HG02943 (cell line): ENCODE data around the gene PRPF4.
"Not testable (repeated sequence)": the region's sequence is repeated elsewhere in the genome, so short reads cannot be mapped to it uniquely, and the experiment has no call there.

Source experiments
- ATAC-seq: cut with Tn5 transposase; IDR thresholded peaks from one replicate; pipeline ENCODE4 v1.9.1; 2021; ENCODE audit warnings: mild to moderate bottlenecking, low read depth, moderate library complexity; ENCODE audit not compliant: unreplicated experiment

PRPF4 gene

DNA sequence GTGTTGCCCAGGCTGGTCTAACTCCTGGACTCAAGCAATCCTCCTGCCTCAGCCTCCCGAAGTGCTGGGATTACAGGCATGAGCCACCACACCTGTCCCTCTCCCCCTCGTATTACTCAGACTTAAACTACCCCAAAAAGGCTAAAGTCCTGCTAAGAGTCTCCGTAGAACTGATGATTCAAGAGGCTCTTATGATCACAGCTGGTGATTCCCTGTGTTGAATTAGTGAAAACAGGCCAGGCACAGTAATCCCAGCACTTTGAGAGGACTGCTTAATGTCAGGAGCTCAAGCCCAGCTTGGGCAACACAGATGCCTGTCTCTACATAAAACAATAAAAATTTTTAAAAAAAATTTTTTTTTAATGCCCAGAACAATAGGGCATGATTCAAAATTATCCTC lies 9.3 kb upstream of the PRPF4 start:
- ATAC-seq = no peak

DNA sequence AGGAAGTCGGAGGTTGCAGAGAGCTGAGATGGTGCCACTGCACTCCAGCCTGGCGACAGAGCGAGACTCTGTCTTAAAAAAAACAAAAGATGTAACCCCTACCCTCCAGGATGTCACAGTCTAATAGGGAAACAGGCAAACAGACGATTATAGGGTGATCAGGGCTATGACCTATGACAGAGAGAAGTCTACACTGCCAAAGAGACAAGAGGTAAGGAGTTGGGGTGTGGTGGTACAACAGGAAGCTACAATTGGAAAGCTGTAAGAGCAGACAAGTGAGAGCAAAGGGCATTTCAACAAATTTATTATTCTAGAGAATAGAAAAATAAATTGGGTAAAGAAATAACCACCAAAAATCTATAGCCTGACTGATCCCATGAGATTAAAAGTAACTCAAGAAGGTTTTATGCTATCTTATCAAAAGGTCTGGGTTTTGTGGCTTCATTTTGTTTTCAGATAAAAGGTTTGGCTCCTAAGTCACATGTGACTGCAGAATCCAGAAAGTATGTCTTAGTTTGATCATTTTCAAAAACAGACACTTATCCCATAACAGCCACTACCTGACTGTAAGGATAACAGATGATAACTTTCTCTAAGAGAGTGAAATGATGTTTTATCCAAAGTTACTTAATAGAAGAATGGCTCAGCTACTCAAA lies 7.4 kb upstream of the PRPF4 start:
- ATAC-seq = no peak

DNA sequence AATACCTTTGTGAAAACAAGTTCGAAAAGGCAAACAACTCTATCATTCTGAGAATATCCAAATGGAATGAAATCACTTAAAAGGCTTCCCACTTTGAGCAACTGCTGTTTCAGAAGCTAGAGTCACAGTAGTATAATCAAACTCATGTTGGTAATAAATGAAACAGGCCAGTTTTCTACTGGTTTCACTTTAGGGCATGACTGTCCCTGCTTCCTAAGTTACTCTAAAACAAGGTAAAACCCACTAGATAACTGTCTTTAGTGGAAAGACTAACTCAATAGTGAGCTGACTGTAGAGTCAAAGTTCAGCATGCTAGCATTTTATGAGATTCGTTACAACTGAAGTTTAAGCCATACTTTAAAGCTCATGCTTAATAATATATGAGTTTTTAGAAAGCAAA lies 6.1 kb upstream of the PRPF4 start:
- no peak for ATAC-seq

DNA sequence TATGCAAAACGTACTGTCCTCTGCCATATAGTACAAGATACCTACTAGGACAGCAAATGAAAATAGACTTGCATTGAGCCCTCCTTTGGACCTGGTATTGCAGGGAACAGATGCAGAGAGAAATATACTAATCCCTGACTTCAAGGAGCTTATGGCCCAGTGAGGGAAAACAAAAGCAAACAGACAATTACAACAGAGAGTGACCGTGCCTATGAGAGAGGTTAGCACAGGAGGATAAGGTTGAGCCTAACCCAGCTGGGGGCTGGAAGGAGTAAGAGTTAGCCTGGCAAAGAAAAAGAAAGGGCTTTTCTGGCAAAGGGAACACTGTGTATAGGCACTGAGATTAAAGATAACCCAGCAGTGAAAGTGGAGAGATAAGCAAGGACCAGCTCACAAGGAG lies 5.6 kb upstream of the PRPF4 start:
- no peak for ATAC-seq

DNA sequence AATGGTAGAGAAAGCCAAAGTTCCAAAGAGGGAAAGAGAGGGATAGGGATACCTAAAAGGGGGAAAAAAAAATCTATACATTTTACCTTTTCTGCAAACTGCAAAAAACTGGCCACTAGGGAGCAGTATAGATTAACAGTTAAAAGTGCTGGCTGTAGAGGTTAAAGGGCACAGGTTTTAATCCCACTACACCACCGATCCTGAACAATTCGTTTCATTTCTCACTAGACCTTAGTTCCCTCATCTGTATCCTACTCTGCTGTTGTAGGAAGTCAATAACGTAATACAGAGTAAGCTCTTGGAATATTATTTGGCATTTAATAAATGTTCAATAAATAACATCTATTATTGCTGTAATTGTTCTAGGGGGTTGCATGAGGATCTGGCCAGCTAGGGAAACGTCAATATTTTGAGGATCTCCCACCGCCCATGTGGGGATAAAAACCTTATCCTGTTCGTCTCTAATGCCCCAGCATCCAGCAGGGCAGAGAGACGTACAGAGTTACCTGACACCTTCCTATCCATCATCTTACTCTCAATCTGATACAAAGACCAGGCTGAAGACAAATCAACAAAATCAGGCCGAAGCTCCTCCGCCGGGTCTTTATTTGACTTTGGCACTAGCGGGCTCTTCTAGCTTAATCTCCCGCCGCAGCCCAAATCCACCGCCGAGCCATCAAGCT lies 843 bp upstream of the PRPF4 start:
- ATAC-seq = no peak

DNA sequence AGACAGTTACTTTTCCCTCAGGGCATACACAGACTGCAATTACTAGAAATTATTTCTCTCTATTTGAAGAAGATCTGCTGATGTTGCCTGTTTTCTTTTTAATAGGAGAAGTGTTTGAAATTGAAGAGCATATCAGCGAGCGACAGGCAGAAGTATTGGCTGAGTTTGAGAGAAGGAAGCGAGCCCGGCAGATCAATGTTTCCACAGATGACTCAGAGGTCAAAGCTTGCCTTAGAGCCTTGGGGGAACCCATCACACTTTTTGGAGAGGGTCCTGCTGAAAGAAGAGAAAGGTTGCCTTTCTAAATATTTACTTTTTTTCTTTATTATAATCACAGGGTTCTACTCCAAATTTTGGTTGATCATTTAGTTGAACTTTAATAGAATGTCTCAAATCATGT lies 3.4 kb downstream of the PRPF4 start:
- no peak for ATAC-seq

DNA sequence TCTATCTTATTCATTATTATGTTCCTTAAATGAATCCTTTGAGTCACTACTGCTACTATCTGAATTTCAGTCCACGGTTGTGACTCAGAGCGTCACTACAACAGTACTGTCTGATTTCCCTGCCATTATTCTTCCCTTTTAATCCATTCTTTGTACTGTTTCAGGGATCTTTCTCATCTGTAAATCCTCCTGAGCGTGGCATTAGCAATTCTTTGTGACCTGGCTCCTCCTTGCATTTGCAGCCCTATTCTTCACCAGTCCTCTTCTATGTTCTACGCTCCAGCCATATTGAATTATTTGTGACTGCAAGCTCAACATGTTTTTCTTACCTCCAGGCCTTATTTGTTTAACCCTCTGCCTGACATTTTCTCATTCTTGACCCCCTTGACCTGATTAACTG lies 5.9 kb downstream of the PRPF4 start:
- ATAC-seq = no peak

DNA sequence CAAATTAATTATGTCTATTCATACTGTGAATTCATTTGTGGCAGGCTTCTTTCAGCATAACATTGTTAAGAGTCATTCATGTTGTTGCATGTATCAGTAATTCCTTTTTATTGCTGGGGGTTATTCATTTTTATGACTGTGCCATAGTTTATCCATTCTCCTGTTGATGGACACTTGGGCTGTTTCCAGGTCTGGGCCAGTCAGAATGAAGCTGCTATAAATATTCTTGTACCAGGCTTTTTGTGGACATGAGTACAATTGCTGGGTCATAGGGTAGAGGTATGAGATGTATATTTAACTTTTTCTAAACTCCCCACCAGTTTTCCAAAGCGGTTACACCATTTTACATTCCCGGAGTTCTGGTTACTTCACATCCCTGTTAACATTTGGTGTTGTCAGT lies 13.6 kb downstream of the PRPF4 start:
- no peak for ATAC-seq

DNA sequence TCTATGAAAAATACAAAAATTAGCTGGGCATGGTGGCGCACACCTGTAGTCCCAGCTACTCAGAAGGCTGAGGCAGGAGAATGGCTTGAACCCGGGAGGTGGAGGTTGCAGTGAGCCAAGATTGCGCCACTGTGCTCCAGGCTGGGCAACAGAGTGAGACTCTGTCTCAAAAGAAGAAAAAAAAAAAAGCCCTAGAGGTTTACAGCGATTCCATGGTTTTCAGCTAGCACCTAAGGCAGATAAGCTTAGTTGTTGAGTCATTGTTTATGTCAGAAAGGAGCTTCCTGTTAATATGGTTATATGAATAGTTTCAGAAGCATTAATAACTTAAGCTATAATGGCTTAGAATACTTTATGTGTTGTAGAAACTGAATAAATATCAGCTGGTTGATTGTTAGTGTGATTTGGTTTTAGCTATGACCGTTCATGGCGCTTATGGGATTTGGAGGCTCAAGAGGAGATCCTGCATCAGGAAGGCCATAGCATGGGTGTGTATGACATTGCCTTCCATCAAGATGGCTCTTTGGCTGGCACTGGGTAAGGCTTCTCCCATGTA lies 14.7 kb downstream of the PRPF4 start:
- no peak for ATAC-seq

DNA sequence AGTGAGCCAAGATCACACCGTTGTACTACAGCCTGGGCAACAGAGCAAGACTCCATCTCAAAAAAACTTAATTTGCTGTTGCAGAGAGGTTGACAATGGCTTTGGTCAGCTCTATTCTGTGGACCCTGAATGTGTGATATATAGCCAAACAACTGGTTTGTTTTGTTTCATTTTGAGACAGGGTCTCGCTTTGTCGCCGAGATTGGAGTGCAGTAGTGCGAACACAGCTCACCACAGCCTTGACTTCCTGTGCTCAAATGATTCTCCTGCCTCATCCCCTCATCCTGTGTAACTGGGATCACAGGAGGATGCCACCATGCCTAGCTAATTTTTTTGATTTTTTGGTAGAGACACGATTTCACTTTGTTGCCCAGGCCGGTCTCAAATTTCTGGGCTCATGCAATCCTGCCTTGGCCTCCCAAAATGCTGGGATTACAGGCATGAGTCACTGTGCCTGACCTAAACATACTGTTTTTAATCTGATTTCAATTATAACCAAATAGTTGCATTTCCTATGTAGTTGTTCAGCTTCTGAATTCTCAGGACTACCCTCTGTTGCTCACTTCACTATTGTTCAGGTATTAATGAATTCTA lies 17.9 kb downstream of the PRPF4 start:
- ATAC-seq = no peak

DNA sequence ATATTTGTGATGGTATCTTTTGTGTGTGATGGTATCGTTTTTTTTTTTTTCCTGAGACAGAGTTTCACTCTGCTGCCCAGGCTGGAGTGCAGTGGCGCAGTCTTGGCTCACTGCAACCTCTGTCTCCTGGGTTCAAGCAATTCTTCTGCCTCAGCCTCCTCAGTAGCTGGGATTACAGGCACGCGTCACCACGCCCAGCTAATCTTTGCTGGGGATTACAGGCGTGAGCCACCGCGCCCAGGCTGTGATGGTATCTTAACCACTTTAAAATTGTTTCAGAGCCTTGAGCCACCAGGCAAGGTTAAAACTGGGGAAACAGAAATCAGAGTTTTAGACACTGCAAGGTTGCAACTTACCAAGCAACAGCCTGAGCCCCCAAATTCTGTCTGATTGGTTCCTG lies 20.8 kb downstream of the PRPF4 start:
- ATAC-seq = not testable (repeated sequence)

DNA sequence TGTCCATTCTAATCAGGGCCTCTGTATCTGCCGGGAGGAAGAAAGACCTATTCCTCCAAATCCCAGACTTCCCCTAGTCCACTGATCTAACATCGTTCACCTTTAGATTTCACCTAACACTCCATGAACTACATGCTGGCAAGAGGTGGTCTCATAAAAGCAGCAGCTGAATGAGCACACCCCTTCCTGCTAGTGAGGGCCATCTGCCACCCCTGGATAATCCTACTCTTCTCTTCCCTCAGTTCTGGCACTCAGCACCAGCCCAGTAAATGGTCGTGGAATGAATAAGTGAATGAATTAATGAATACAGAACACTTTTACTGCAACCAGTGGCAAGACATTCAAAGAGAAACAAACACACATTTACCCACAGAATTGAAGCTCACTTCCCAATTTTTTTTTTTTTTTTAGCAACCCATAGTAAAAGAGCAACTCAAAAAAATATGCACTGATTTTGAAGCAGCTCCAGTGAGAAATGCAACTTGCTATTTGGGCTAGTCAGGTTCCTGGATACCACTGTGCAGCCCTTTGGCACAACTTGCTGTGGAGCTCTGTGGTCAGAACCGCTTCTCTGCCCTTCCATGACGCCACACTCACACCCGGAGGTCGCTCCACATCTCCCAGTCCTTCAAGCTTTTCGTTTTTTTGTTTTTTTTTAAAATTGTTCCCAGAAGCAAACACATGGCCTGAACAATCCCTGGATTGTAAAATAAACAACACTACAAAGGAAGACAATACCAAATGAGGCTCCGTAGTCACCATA lies 21.5 kb downstream of the PRPF4 start:
- no peak for ATAC-seq

DNA sequence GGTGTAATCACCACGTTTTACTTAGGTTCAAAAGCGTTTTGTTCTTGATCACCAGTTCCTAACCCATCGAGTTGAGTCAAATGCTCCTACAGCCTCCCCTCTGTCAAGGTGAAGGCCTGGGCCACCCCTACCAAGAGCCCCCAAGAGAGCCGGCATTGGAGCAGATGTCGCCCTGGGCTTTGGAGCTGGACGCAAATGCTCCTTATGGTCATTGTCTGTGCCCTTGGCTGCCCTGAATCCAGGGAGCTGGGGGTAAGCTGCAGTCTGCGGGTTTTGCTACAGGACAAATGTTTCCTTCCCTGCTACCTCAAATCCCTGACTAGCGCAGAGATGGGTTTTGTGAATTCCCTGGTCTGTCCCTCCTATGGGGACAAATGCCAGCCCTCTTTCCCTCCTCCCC lies 22.9 kb downstream of the PRPF4 start:
- no peak for ATAC-seq

DNA sequence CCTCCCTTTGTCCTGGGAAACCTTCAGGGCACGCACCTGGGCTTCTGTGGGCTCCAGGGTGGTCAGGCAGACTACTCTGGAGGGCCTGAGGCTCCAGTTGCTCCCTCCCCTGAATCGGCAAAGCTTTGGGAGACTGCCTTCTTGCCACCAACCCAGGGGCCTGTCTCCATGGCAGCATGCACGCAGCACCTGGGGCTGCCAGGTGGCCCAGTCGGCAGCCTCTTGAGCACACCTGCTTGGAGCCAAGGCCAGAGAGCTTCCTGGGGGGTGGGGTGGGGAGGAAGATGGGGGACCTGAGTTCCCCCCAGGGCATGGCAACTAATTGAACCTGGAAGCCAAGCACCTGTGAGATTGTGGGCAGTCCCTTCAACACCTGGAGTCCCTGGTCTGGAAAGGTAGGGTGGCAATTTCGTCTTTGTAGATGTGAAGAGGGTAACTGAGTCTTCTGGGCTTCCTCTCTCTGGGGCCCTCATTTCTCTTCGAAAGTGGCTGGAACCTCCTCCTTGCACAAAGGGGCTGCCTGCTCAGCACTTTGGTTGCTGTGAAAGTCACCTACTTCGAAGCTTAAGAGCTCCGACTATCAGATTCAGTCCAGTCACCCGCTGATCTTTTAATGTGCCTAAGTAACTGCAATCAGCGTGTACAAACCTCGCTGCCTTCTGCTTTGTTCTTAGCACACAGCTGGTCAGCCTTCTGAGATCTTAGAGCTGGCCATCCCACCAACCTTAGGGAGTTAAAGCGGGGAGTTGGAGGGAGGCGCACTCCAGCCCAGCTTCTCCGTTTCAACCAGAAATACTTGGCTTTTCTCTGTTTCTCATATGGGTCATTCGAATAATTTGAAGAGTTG lies 23.7 kb downstream of the PRPF4 start:
- no peak for ATAC-seq

DNA sequence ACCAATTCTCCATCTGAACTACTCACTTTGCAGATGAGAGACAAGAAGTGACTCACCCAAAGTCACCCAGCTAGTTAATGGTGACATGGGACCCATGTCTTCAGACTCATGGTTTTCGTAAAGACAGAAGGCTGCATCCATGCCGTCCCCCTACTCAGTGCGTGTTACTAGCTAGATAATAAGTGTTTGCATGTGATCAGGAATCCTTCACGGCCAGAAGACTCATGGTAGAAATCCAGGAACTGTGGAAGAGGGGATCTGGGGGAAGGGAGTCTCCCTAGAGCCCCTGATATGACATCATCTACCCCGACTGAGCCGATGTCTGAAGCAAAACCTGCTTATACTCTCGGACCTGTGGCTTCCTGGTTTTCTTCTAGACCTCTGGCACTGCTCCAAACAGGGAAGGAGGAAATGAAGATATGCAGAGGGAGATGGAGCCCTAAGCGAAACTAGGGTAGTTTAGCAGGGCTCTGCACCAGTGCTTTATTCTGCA lies 24.4 kb downstream of the PRPF4 start:
- no peak for ATAC-seq

DNA sequence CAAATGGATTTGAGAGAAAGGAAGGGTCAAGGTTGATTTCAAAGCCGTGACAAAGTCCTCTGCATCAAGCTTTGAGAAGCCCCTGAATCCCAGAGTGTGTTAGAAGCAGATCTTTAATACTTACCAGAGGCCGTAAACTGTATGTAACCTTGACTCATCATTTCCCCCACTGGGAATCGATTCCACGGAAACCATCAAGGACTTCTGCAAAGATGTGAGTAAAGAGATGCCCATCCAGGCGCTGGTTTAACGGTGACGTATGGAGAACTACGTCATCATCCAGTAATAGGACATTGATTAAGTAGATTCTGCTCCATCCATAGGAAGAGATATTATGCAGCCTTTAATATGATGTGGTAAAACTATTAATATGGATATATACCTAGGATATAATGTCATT lies 26.1 kb downstream of the PRPF4 start:
- ATAC-seq = no peak

DNA sequence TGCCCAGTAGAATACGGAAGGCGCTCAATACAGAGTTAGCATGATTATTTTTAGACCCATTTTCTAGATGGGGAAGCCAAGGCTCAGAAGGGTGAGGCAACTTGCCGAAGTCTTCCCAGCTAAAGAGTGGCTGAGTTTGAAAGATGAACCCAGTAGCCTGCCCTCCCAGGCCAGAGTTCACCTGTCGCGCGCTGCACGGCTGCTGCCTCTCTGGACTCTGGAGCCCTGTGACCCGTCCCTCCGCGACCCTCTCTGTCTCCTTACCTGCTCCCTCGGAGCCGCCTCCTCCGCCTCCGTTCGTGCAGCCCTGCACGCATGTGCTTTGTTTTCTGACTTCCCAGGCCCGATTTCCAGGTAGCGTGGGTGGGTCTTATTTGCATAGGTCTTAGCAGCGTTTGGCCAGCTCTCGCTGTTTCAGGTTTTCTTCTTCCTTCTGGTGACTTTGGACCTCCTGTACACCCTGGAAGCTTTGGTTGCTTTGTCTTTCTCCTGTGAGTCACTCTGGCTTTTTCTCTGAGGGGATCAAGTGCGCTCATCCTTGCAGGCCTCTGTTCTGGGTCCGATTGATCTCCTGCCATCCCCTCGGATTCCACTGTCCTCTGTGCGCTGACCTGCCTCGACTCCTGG lies 27.4 kb downstream of the PRPF4 start, which contains the start of gene RNF183:
Gene RNF183, minus strand, starts transcription at position 585 of the 627 bp plus-strand sequence. CDS start 5,192 bp downstream, outside the sequence.
- ATAC-seq = no peak

DNA sequence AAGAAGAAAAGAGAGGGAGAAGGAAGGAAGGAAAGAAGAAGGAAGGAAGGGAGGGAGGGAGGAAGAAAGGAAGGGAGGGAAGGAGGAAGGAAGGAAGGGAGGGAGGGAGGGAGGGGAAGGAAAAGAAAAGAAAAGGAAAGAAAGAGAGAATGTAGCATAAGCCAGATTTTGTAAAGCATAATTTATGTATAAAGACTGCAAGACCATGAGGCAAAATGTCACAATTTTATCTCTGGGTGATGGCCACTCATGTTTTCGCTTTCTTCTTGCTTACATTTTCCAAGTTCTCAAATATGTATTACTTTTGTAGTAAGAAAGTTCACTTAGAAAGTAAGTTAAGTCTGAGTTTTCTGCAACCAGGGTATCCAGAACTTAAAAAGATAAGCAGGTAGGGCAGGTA lies 31.1 kb downstream of the PRPF4 start:
- no peak for ATAC-seq

DNA sequence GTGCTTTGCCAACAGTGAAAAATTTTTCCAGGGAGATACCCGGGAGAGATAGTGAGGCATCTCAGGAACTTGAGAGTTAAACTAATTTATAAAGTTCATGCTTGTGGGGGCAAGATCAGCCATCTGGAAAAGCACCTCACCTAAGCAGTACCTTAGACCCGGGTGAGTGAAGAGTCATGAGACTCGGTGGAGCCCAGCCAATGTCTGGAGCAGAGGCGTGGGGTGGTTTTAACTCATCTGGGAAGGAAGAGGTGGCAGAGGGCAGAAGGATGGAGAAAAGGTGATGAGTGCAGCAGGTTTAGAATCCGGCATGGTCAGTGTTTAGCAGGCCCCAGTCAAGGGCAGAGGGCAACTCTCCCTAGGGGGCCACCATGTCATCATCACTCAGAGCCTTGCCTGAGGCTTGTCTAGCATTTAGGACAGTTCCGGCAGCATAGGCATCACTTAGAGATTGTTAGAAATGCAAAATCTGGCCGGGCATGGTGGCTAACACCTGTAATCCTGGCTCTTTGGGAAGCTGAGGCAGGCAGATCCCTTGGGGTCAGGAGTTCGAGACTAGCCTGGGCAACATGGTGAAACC lies 32.0 kb downstream of the PRPF4 start:
- ATAC-seq = no peak
